HG02885 (cell line): Measurements from ENCODE around the gene KSR2.
"Not testable (repeated sequence)": the region's sequence is repeated elsewhere in the genome, so short reads cannot be mapped to it uniquely, and the experiment has no call there.

Source experiments
- ATAC-seq: cut with Tn5 transposase; IDR thresholded peaks from one replicate; pipeline ENCODE4 v1.9.1; 2021; ENCODE audit warnings: mild to moderate bottlenecking; ENCODE audit not compliant: unreplicated experiment, poor library complexity

The KSR2 gene

GRCh38 chr12:117861691-117862090, 107.1 kb downstream of the KSR2 start:
- ATAC-seq, result no peak

- not testable (repeated sequence) for ATAC-seq
Measured at GRCh38 chr12:117860787-117861290, 108.0 kb downstream of the KSR2 start.

GRCh38 chr12:117860111-117860510, 108.7 kb downstream of the KSR2 start:
- no peak for ATAC-seq

GRCh38 chr12:117857632-117858612, 110.9 kb downstream of the KSR2 start:
- no peak for ATAC-seq

- not testable (repeated sequence) for ATAC-seq
Measured at GRCh38 chr12:117857139-117857538, 111.7 kb downstream of the KSR2 start.

- no peak for ATAC-seq
Measured at GRCh38 chr12:117855165-117855564, 113.6 kb downstream of the KSR2 start.

GRCh38 chr12:117854339-117855012, 114.3 kb downstream of the KSR2 start:
- no peak for ATAC-seq

GRCh38 chr12:117853600-117853999, 115.2 kb downstream of the KSR2 start:
- ATAC-seq, result no peak

GRCh38 chr12:117850048-117850447, 118.7 kb downstream of the KSR2 start:
- ATAC-seq, result no peak

- ATAC-seq, result no peak
Measured at GRCh38 chr12:117847371-117847770, 121.4 kb downstream of the KSR2 start.

- no peak for ATAC-seq
Measured at GRCh38 chr12:117845271-117845904, 123.4 kb downstream of the KSR2 start.

- no peak for ATAC-seq
Measured at GRCh38 chr12:117844114-117844830, 124.5 kb downstream of the KSR2 start.

GRCh38 chr12:117842630-117843029, 126.2 kb downstream of the KSR2 start:
- no peak for ATAC-seq

GRCh38 chr12:117842220-117842619, 126.6 kb downstream of the KSR2 start:
- no peak for ATAC-seq

- ATAC-seq, result no peak
Measured at GRCh38 chr12:117837737-117838050, 131.1 kb downstream of the KSR2 start.

- no peak for ATAC-seq
Measured at GRCh38 chr12:117836999-117837736, 131.6 kb downstream of the KSR2 start.

- ATAC-seq, result no peak
Measured at GRCh38 chr12:117836476-117836875, 132.3 kb downstream of the KSR2 start.

- ATAC-seq, result no peak
Measured at GRCh38 chr12:117835156-117835555, 133.6 kb downstream of the KSR2 start.
